HepG2 (cell line): Measurements from ENCODE around the gene TBC1D20. TPM values are rescaled to one million over a fixed set of nuclear protein-coding genes. Genes with fewer than 3 reads are reported as not detected.

Experiments used
- CEBPB ChIP-seq: IDR thresholded peaks from 2 replicates; pipeline ENCODE4 v1.6.1; 2011; ENCODE audit warnings: low read depth, low read length, improper control_type of control experiment, borderline replicate concordance
- FOXK2 ChIP-seq: fragments of 450-650 bp; IDR thresholded peaks from 2 replicates; pipeline ENCODE4 v1.6.1; 2016
- GLI4 ChIP-seq: sonication (generic); formaldehyde crosslinking; IDR thresholded peaks from 2 replicates; pipeline ENCODE4 v1.5.1; 2020; ENCODE audit warnings: missing genetic modification reagents, mild to moderate bottlenecking, moderate library complexity, borderline replicate concordance
- HNF4A ChIP-seq: sonication (generic); formaldehyde crosslinking; IDR thresholded peaks from 2 replicates; pipeline ENCODE4 v1.4.0; 2020; ENCODE audit warnings: missing genetic modification reagents
- HOXA3 ChIP-seq: sonication (generic); formaldehyde crosslinking; IDR thresholded peaks from 2 replicates; pipeline ENCODE4 v1.5.0; 2020; ENCODE audit warnings: missing genetic modification reagents
- IRF2 ChIP-seq: IDR thresholded peaks from 2 replicates; pipeline ENCODE4 v1.6.1; 2018; ENCODE audit warnings: missing genetic modification reagents, missing compliant biosample characterization
- KAT7 ChIP-seq: IDR thresholded peaks from 2 replicates; pipeline ENCODE4 v1.6.1; 2018; ENCODE audit warnings: borderline replicate concordance, missing compliant biosample characterization
- MAFF ChIP-seq: IDR thresholded peaks from 2 replicates; pipeline ENCODE4 v1.6.1; 2011; ENCODE audit warnings: low read depth, low read length, improper control_type of control experiment
- NFYC ChIP-seq: IDR thresholded peaks from 2 replicates; pipeline ENCODE4 v1.6.1; 2016; ENCODE audit warnings: missing genetic modification reagents, missing compliant biosample characterization
- PPARG ChIP-seq: conservative IDR thresholded peaks from 2 replicates; pipeline ENCODE4 v1.6.1; 2016; ENCODE audit warnings: missing biosample characterization, missing genetic modification reagents
- SPEN ChIP-seq: sonication (generic); formaldehyde crosslinking; IDR thresholded peaks from 2 replicates; pipeline ENCODE4 v1.5.1; 2020; ENCODE audit warnings: low read depth, mild to moderate bottlenecking, missing genetic modification reagents
- SRY ChIP-seq: sonication (generic); formaldehyde crosslinking; IDR thresholded peaks from 2 replicates; pipeline ENCODE4 v1.8.0; 2022; ENCODE audit warnings: mild to moderate bottlenecking, missing genetic modification reagents
- STAG1 ChIP-seq: sonication (generic); formaldehyde crosslinking; IDR thresholded peaks from 2 replicates; pipeline ENCODE4 v1.4.0; 2020; ENCODE audit warnings: missing genetic modification reagents
- TGIF2 ChIP-seq: IDR thresholded peaks from 2 replicates; pipeline ENCODE4 v1.6.1; 2016; ENCODE audit warnings: control low read depth, missing compliant biosample characterization
- THYN1 ChIP-seq: sonication (generic); formaldehyde crosslinking; IDR thresholded peaks from 2 replicates; pipeline ENCODE4 v1.8.1; 2023; ENCODE audit warnings: low read depth, mild to moderate bottlenecking, moderate library complexity, missing genetic modification reagents, borderline replicate concordance
- ZBTB42 ChIP-seq: sonication (generic); formaldehyde crosslinking; IDR thresholded peaks from 2 replicates; pipeline ENCODE4 v1.5.0; 2020; ENCODE audit warnings: mild to moderate bottlenecking, missing genetic modification reagents
- ZNF326 ChIP-seq: sonication (generic); formaldehyde crosslinking; IDR thresholded peaks from 2 replicates; pipeline ENCODE4 v1.4.0; 2020; ENCODE audit warnings: missing genetic modification reagents, borderline replicate concordance
- ZNF382 ChIP-seq: sonication (generic); formaldehyde crosslinking; IDR thresholded peaks from 2 replicates; pipeline ENCODE4 v1.5.0; 2020; ENCODE audit warnings: missing genetic modification reagents, mild to moderate bottlenecking, borderline replicate concordance
- ZNF816 ChIP-seq: sonication (generic); formaldehyde crosslinking; IDR thresholded peaks from 2 replicates; pipeline ENCODE4 v1.8.0; 2022; ENCODE audit warnings: missing genetic modification reagents, mild to moderate bottlenecking, borderline replicate concordance
- ZSCAN31 ChIP-seq: sonication (generic); formaldehyde crosslinking; IDR thresholded peaks from 2 replicates; pipeline ENCODE4 v1.5.0; 2020; ENCODE audit warnings: low read depth, mild to moderate bottlenecking, missing genetic modification reagents
- polyA plus RNA-seq, 8 experiments: library from polyadenylated mRNA; depleted of rRNA in 3 of 8; stranded (reverse) in 7 of 8; unstranded in 1 of 8; fragments of >200 nt; fragmentation: Illumina TruSeq in 4 of 8; extraction: Trizol in 4 of 8; gene quantifications; 2 replicates each; pipeline versions ENCODE4 v1.2.1 to v1.2.3, GENCODE V29; 2011 to 2016; ENCODE audit warnings: low read depth in 4 of 8, missing spikeins in 1 of 8, mixed read lengths in 1 of 8; ENCODE audit not compliant: insufficient read depth in 1 of 8
- total RNA-seq, 5 experiments: library from RNA; depleted of rRNA; stranded (reverse); fragments of >200 nt; fragmentation: Illumina TruSeq; extraction: Trizol; gene quantifications; 2 replicates each; pipeline ENCODE4 v1.2.3, GENCODE V29; 2016; ENCODE audit warnings: low read depth in 1 of 5
- TF ChIP-seq, protein P1 (sequence below): sonication (generic); formaldehyde crosslinking; IDR thresholded peaks from 2 replicates; pipeline ENCODE4 v1.5.1; 2020; ENCODE audit warnings: missing genetic modification reagents, mild to moderate bottlenecking, borderline replicate concordance
- TF ChIP-seq, protein P2 (sequence below): sonication (generic); formaldehyde crosslinking; IDR thresholded peaks from 2 replicates; pipeline ENCODE4 v1.4.0; 2020; ENCODE audit warnings: missing genetic modification reagents
- TF ChIP-seq, protein P3 (sequence below): sonication (generic); formaldehyde crosslinking; IDR thresholded peaks from 2 replicates; pipeline ENCODE4 v1.5.1; 2020; ENCODE audit warnings: mild to moderate bottlenecking, missing genetic modification reagents, moderate library complexity

Gene TBC1D20
- total and polyA plus RNA-seq, 2 of the 13 experiments (the other 11 are each of a cell fraction or from before 2014, with no cell fraction given) = 36.6 to 47.1 TPM

DNA sequence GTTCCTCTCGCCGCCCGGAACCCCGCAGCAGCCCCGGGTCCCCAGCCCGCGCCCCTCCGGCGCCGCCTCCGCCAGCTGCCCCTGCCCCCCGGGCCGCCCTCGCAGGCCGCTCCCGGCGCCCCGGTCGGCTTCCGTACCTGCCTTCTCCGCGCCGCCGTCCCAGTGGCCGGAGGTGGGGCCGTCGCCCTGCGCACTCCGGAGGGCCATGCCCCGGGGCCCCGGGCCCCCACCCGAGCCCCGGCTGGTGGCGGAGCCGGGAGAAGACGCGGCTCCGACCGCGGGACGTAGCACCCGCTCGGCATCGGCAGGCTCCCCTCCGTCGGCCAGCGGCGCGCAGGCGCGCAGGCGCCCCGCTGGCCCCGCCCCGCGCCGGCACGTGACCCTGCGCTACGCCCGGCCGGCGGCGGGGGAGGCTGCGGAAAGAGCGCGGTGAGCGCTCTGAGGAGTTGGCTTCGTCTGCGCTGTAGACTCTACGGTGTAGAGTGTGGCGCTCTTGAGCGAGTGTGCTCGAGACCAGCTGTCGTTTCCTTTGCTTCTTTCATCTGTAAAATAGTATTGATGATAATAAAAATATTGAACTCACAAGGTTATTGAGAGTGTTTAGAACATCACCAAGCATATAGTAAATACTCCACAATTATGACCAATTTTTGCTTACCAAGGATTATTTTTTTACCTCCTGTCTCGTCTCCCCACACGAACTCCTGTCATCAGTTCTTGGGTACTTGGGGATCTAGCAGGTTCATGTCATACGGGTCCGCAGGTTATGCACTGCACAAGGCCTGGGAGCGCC is at the start of gene TBC1D20 (continued):
- TF ChIP-seq SRY (peak; percentile 30; the same call in 1 of the 2 replicates), PPARG (CRISPR knock-in tag) (peak; percentile 51; the same call in 1 of the 2 replicates), FOXK2 (no peak), ZSCAN31 (CRISPR knock-in tag) (peak; percentile 18; the same call in 1 of the 2 replicates), HNF4A (CRISPR knock-in tag) (no peak), GLI4 (no peak), CEBPB (no peak), IRF2 (CRISPR knock-in tag) (peak; percentile 68; the same call in 1 of the 2 replicates), KAT7 (CRISPR knock-in tag) (0 out of 2 replicates have a peak, but pooled peaks have one; percentile 8), TGIF2 (0 out of 2 replicates have a peak, but pooled peaks have one; percentile 49), ZNF326 (CRISPR knock-in tag) (no peak), NFYC (CRISPR knock-in tag) (peak; percentile 34; the same call in 1 of the 2 replicates), ZNF382 (CRISPR knock-in tag) (no peak), THYN1 (CRISPR knock-in tag) (0 out of 2 replicates have a peak, but pooled peaks have one; percentile 33), ZBTB42 (CRISPR knock-in tag) (0 out of 2 replicates have a peak, but pooled peaks have one; percentile 66), ZNF816 (CRISPR knock-in tag) (peak; percentile 73; the same call in 1 of the 2 replicates), SPEN (peak; percentile 59), HOXA3 (CRISPR knock-in tag) (peak; percentile 74; the same call in 1 of the 2 replicates), MAFF (peak; percentile 86), STAG1 (CRISPR knock-in tag) (peak; percentile 33; the same call in 1 of the 2 replicates)
- TF ChIP-seq, protein P1, sequence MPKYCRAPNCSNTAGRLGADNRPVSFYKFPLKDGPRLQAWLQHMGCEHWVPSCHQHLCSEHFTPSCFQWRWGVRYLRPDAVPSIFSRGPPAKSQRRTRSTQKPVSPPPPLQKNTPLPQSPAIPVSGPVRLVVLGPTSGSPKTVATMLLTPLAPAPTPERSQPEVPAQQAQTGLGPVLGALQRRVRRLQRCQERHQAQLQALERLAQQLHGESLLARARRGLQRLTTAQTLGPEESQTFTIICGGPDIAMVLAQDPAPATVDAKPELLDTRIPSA (CRISPR knock-in tag) = peak; percentile 13; the same call in 1 of the 2 replicates
- TF ChIP-seq, protein P2, sequence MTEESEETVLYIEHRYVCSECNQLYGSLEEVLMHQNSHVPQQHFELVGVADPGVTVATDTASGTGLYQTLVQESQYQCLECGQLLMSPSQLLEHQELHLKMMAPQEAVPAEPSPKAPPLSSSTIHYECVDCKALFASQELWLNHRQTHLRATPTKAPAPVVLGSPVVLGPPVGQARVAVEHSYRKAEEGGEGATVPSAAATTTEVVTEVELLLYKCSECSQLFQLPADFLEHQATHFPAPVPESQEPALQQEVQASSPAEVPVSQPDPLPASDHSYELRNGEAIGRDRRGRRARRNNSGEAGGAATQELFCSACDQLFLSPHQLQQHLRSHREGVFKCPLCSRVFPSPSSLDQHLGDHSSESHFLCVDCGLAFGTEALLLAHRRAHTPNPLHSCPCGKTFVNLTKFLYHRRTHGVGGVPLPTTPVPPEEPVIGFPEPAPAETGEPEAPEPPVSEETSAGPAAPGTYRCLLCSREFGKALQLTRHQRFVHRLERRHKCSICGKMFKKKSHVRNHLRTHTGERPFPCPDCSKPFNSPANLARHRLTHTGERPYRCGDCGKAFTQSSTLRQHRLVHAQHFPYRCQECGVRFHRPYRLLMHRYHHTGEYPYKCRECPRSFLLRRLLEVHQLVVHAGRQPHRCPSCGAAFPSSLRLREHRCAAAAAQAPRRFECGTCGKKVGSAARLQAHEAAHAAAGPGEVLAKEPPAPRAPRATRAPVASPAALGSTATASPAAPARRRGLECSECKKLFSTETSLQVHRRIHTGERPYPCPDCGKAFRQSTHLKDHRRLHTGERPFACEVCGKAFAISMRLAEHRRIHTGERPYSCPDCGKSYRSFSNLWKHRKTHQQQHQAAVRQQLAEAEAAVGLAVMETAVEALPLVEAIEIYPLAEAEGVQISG (CRISPR knock-in tag) = peak; percentile 58; the same call in 1 of the 2 replicates
- TF ChIP-seq, protein P3, sequence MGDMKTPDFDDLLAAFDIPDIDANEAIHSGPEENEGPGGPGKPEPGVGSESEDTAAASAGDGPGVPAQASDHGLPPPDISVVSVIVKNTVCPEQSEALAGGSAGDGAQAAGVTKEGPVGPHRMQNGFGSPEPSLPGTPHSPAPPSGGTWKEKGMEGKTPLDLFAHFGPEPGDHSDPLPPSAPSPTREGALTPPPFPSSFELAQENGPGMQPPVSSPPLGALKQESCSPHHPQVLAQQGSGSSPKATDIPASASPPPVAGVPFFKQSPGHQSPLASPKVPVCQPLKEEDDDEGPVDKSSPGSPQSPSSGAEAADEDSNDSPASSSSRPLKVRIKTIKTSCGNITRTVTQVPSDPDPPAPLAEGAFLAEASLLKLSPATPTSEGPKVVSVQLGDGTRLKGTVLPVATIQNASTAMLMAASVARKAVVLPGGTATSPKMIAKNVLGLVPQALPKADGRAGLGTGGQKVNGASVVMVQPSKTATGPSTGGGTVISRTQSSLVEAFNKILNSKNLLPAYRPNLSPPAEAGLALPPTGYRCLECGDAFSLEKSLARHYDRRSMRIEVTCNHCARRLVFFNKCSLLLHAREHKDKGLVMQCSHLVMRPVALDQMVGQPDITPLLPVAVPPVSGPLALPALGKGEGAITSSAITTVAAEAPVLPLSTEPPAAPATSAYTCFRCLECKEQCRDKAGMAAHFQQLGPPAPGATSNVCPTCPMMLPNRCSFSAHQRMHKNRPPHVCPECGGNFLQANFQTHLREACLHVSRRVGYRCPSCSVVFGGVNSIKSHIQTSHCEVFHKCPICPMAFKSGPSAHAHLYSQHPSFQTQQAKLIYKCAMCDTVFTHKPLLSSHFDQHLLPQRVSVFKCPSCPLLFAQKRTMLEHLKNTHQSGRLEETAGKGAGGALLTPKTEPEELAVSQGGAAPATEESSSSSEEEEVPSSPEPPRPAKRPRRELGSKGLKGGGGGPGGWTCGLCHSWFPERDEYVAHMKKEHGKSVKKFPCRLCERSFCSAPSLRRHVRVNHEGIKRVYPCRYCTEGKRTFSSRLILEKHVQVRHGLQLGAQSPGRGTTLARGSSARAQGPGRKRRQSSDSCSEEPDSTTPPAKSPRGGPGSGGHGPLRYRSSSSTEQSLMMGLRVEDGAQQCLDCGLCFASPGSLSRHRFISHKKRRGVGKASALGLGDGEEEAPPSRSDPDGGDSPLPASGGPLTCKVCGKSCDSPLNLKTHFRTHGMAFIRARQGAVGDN (CRISPR knock-in tag) = peak; percentile 71
